Neural cell (in vitro differentiated cells): Measurements from ENCODE around the gene TBC1D16.

Source experiments
- EZH2 ChIP-seq: fragments of 200-600, 300-800 bp; shearing (Covaris generic), sonication (generic); IDR thresholded peaks from 2 replicates; pipeline ENCODE4 v1.6.1; 2014; ENCODE audit warnings: antibody characterized with exemption, low read length, borderline replicate concordance, mild to moderate bottlenecking; ENCODE audit not compliant: insufficient read depth, poor library complexity, severe bottlenecking
- TAF1 ChIP-seq: IDR thresholded peaks from 2 replicates; pipeline ENCODE4 v1.6.1; 2012; ENCODE audit warnings: low read depth
- TF ChIP-seq, protein P1 (sequence below): fragments of 450-650 bp; IDR thresholded peaks from 2 replicates; pipeline ENCODE4 v1.5.1; 2014; ENCODE audit warnings: antibody characterized with exemption, mild to moderate bottlenecking, moderate library complexity; ENCODE audit not compliant: poor library complexity, severe bottlenecking

DNA sequence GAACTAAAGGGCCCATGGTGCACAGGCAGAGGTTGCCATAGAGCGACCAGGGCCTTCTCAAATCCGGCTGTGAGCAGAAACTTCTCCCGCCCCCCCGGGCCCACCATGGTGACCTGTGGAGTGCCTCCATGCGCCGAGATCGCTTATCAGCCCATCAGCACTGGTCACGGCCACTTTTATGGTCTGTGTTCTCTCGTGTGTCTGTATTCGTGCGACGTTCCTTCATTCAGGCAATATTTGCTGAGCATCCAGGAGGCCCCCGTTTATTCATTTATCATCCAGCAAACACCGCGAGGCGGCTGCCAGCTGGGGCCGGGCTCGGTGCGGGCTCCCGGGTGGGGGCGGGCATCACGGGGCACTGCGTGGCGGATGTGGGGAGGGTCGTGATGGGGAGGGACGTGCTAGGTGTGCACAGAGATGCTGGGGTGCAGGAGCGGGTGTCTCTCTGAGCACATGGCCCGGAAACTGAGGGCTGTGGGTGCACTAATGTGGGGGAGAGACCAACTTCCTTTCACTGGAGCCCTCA is 108.5 kb downstream of the TBC1D16 start:
- TF ChIP-seq, protein P1, sequence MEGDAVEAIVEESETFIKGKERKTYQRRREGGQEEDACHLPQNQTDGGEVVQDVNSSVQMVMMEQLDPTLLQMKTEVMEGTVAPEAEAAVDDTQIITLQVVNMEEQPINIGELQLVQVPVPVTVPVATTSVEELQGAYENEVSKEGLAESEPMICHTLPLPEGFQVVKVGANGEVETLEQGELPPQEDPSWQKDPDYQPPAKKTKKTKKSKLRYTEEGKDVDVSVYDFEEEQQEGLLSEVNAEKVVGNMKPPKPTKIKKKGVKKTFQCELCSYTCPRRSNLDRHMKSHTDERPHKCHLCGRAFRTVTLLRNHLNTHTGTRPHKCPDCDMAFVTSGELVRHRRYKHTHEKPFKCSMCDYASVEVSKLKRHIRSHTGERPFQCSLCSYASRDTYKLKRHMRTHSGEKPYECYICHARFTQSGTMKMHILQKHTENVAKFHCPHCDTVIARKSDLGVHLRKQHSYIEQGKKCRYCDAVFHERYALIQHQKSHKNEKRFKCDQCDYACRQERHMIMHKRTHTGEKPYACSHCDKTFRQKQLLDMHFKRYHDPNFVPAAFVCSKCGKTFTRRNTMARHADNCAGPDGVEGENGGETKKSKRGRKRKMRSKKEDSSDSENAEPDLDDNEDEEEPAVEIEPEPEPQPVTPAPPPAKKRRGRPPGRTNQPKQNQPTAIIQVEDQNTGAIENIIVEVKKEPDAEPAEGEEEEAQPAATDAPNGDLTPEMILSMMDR, result no peak
- TF ChIP-seq EZH2, result no peak
- TF ChIP-seq TAF1, result no peak
